ENCODE data around the gene GLB1L3. TPM values are rescaled to one million over a fixed set of nuclear protein-coding genes. Genes with fewer than 3 reads are reported as not detected.
"Not testable (repeated sequence)": the region's sequence is repeated elsewhere in the genome, so short reads cannot be mapped to it uniquely, and the experiment has no call there.

Gene GLB1L3
- total and polyA plus RNA-seq, 10 donors = 0.13 to 0.25 (median 0.21) TPM; not detected in 4

GRCh38 chr11:134342572-134343340 lies 66.6 kb downstream of the GLB1L3 start:
- H3K4me3 ChIP-seq = no peak overlapping the region
- H3K27ac ChIP-seq = no peak overlapping the region
- H3K4me1 ChIP-seq = no peaks in the 10 kb centered on the region
- intact Hi-C loops (cut with DNase I; ENCODE audit: low total_unique reads) = no loop called here
- no peak for DNase-seq
- no peaks in the 10 kb centered on the region for H3K9me3 ChIP-seq
- no peaks in the 10 kb centered on the region for H3K36me3 ChIP-seq
- H3K27me3 ChIP-seq (replicated peaks in 1 of 7) = peaks cover 0 to 3% (median 0%) of the 10 kb centered on the region in 7 donors
- 82 to 92% (median 90%) methylated on average over 29 to 30 of the region's 30 CpGs for WGBS, 5 donors
- no peak for TF ChIP-seq POLR2AphosphoS5 (IDR thresholded peaks at IDR 0.05)
- TF ChIP-seq POLR2A (IDR thresholded peaks at IDR 0.05) = no peak
- TF ChIP-seq CTCF (IDR thresholded peaks at IDR 0.05 in 8 of 11, conservative IDR thresholded peaks at IDR 0.05 in 3 of 11) = no peak

- Histone ChIP-seq H3K4me3 (no peak overlapping the region), H3K4me1 (no peaks in the 10 kb centered on the region), H3K27me3 (replicated peaks in 1 of 7) (peaks cover 0 to 3% (median 0%) of the 10 kb centered on the region in 7 donors), H3K9me3 (no peaks in the 10 kb centered on the region), H3K27ac (no peak overlapping the region), H3K36me3 (no peaks in the 10 kb centered on the region)
- no peak for TF ChIP-seq POLR2AphosphoS5 (IDR thresholded peaks at IDR 0.05)
- no peak for TF ChIP-seq POLR2A (IDR thresholded peaks at IDR 0.05)
- no peak for TF ChIP-seq CTCF (IDR thresholded peaks at IDR 0.05 in 8 of 11, conservative IDR thresholded peaks at IDR 0.05 in 3 of 11)
- intact Hi-C loops (cut with DNase I; ENCODE audit: low total_unique reads) = no loop called here
- no peak for DNase-seq
- WGBS, 5 donors = 82 to 90% (median 85%) methylated on average over 15 of the region's 15 CpGs
Measured at GRCh38 chr11:134343646-134344045, 67.5 kb downstream of the GLB1L3 start.

GRCh38 chr11:134344497-134345236 lies 68.5 kb downstream of the GLB1L3 start:
- intact Hi-C loops (cut with DNase I; ENCODE audit: low total_unique reads); H3K36me3 ChIP-seq; DNase-seq; H3K27me3 ChIP-seq (replicated peaks in 1 of 7); H3K27ac ChIP-seq; H3K4me1 ChIP-seq; H3K4me3 ChIP-seq; H3K9me3 ChIP-seq: not testable (repeated sequence)
- 85 to 91% (median 87%) methylated on average over 5 to 27 of the region's 28 CpGs for WGBS, 5 donors

- H3K4me3 ChIP-seq = no peak overlapping the region
- WGBS, 5 donors = 77 to 85% (median 79%) methylated on average over 4 of the region's 4 CpGs
- no peaks in the 10 kb centered on the region for H3K9me3 ChIP-seq
- no peak overlapping the region for H3K27ac ChIP-seq
- intact Hi-C loops (cut with DNase I; ENCODE audit: low total_unique reads) = no loop called here
- no peak for TF ChIP-seq CTCF (IDR thresholded peaks at IDR 0.05 in 8 of 11, conservative IDR thresholded peaks at IDR 0.05 in 3 of 11)
- TF ChIP-seq POLR2AphosphoS5 (IDR thresholded peaks at IDR 0.05) = no peak
- TF ChIP-seq POLR2A (IDR thresholded peaks at IDR 0.05) = no peak
- H3K36me3 ChIP-seq = no peaks in the 10 kb centered on the region
- DNase-seq = no peak
- H3K27me3 ChIP-seq (replicated peaks in 1 of 7) = peaks cover 0 to 3% (median 0%) of the 10 kb centered on the region in 7 donors
- H3K4me1 ChIP-seq = no peaks in the 10 kb centered on the region
Measured at GRCh38 chr11:134345237-134345550, 69.0 kb downstream of the GLB1L3 start.

All from spleen (tissue), 11 donors.